Body of pancreas (tissue), 4 donors: ENCODE results near the gene GHDC. TPM values are rescaled to one million over a fixed set of nuclear protein-coding genes. Genes with fewer than 3 reads are reported as not detected.
"Not testable (repeated sequence)": the region's sequence is repeated elsewhere in the genome, so short reads cannot be mapped to it uniquely, and the experiment has no call there.

ENCODE experiments used
- ATAC-seq: fragments of 150-250 bp; one replicate; pipeline ENCODE4 v1.9.1; 2016
- DNase-seq, 4 donors: peaks; one replicate each; pipeline ENCODE4 v3.0.0-alpha.2; 2019
- H3K27ac ChIP-seq, 4 donors: fragments of 200-600 bp; sonication (generic); 1 replicate in 3 of 4; 2 replicates in 1 of 4; pipeline versions ENCODE4 v1.5.1 to v1.6.1; 2016 to 2019; ENCODE audit warnings: mild to moderate bottlenecking in 1 of 4, mixed read lengths in 1 of 4, moderate library complexity in 1 of 4
- H3K27me3 ChIP-seq, 2 donors: fragments of 200-600 bp; sonication (generic); one replicate each; pipeline ENCODE4 v1.6.0; 2016; ENCODE audit warnings: mild to moderate bottlenecking in 1 of 2
- H3K36me3 ChIP-seq, 2 donors: fragments of 200-600 bp; sonication (generic); replicated peaks in 1 of 2; 2 replicates each; pipeline ENCODE4 v1.5.1; 2016; ENCODE audit warnings: low read depth in 2 of 2; ENCODE audit not compliant: insufficient read depth in 1 of 2
- H3K4me1 ChIP-seq: fragments of 200-600 bp; sonication (generic); one replicate; pipeline ENCODE4 v1.6.0; 2016
- H3K4me3 ChIP-seq, 2 donors: fragments of 200-600 bp; sonication (generic); 1 replicate in 1 of 2; 2 replicates in 1 of 2; pipeline ENCODE4 v1.5.1; 2016 to 2019
- H3K9me3 ChIP-seq, 3 donors: fragments of 200-600 bp; sonication (generic); 1 replicate in 2 of 3; 2 replicates in 1 of 3; pipeline ENCODE4 v1.5.1; 2016
- CTCF ChIP-seq, 7 experiments: fragments of 450-650 bp in 4 of 7; fragments of 200-600 bp in 3 of 7; sonication (generic) in 3 of 7; IDR thresholded peaks; one replicate each; pipeline ENCODE4 v1.5.1; 2016 to 2019; ENCODE audit warnings: antibody characterized with exemption in 7 of 7
- POLR2A ChIP-seq, 3 donors: fragments of 450-650 bp; IDR thresholded peaks; one replicate each; pipeline ENCODE4 v1.6.1; 2016; ENCODE audit warnings: antibody characterized with exemption in 3 of 3, mild to moderate bottlenecking in 2 of 3
- WGBS, 2 donors: methylation state at CpG; one replicate each; pipeline ENCODE4 v1.1.5; 2017; 5-methylcytosine and 5-hydroxymethylcytosine counted together
- intact Hi-C: fragments of 100-400 bp; cut with DNase I; formaldehyde crosslinking; loops from one replicate; pipeline ENCODE4 v1.15.1; 2023
- total RNA-seq, 2 donors: library from RNA; depleted of rRNA; stranded (reverse); fragments of >200 nt; gene quantifications; one replicate each; pipeline ENCODE4 v1.1.0, GENCODE V29; 2016

The GHDC gene
- total RNA-seq, 2 donors from 2014 or later: 35.8 to 42.2 TPM

- intact Hi-C loops: no loop called here
- no peak overlapping the region for H3K4me3 ChIP-seq
- TF ChIP-seq CTCF (IDR thresholded peaks at IDR 0.05) (no peak), POLR2A (IDR thresholded peaks at IDR 0.05) (no peak)
- H3K4me1 ChIP-seq: no peaks in the 10 kb centered on the region
- no peak for ATAC-seq
- H3K27me3 ChIP-seq: no peaks in the 10 kb centered on the region
- no peak overlapping the region for H3K27ac ChIP-seq
- DNase-seq: no peak
- H3K36me3 ChIP-seq: peaks cover 2 to 5% of the 10 kb centered on the region in 2 donors
- H3K9me3 ChIP-seq: no peaks in the 10 kb centered on the region
- 83 to 94% methylated on average over 5 of the region's 5 CpGs for WGBS, 2 donors
Observed at GRCh38 chr17:42225646-42226045, 31.4 kb upstream of the GHDC start.

GRCh38 chr17:42224651-42225050, 30.4 kb upstream of the GHDC start:
- no peak for TF ChIP-seq CTCF (IDR thresholded peaks at IDR 0.05)
- ATAC-seq: no peak
- intact Hi-C loops: no loop called here
- DNase-seq: no peak
- WGBS, 2 donors: 94% methylated on average over 6 of the region's 6 CpGs
- Histone ChIP-seq H3K9me3 (no peaks in the 10 kb centered on the region), H3K27me3 (no peaks in the 10 kb centered on the region), H3K27ac (no peak overlapping the region), H3K4me1 (no peaks in the 10 kb centered on the region), H3K36me3 (peaks cover 2 to 5% of the 10 kb centered on the region in 2 donors), H3K4me3 (no peak overlapping the region)

- Histone ChIP-seq H3K27ac (no peak overlapping the region), H3K9me3 (no peaks in the 10 kb centered on the region), H3K36me3 (peaks cover 4 to 5% of the 10 kb centered on the region in 2 donors), H3K27me3 (no peaks in the 10 kb centered on the region), H3K4me1 (no peaks in the 10 kb centered on the region), H3K4me3 (no peak overlapping the region)
- intact Hi-C loops: no loop called here
- DNase-seq: peak; percentile 30 to 62 (median 44)
- peak; percentile 67 for ATAC-seq
- WGBS, 2 donors: 51 to 58% methylated on average over 3 of the region's 3 CpGs
- TF ChIP-seq POLR2A (IDR thresholded peaks at IDR 0.05) (no peak), CTCF (IDR thresholded peaks at IDR 0.05) (peak in 6 of 7 experiments; percentile 22 to 57 (median 39))
Observed at GRCh38 chr17:42221886-42222745, 27.8 kb upstream of the GHDC start.

GRCh38 chr17:42219280-42219679, 25.0 kb upstream of the GHDC start:
- intact Hi-C loops, H3K4me1 ChIP-seq, H3K9me3 ChIP-seq, H3K27ac ChIP-seq, DNase-seq, H3K27me3 ChIP-seq, H3K4me3 ChIP-seq, ATAC-seq: not testable (repeated sequence)
- peaks cover 5 to 11% of the 10 kb centered on the region in 2 donors for H3K36me3 ChIP-seq
- WGBS, 2 donors: 80% methylated on average over 1 of the region's 17 CpGs; no CpG with 5 or more reads in 1 of the 2 donors

GRCh38 chr17:42214156-42214555, 19.9 kb upstream of the GHDC start:
- Histone ChIP-seq H3K27ac (no peak overlapping the region), H3K36me3 (peaks cover 7 to 12% of the 10 kb centered on the region in 2 donors), H3K27me3 (no peaks in the 10 kb centered on the region), H3K9me3 (no peaks in the 10 kb centered on the region), H3K4me3 (no peak overlapping the region), H3K4me1 (peaks cover 28% of the 10 kb centered on the region)
- DNase-seq (no peak), ATAC-seq (no peak)
- no peak for TF ChIP-seq POLR2A (IDR thresholded peaks at IDR 0.05)
- no peak for TF ChIP-seq CTCF (IDR thresholded peaks at IDR 0.05)
- intact Hi-C loops: no loop called here
- 79 to 93% methylated on average over 2 of the region's 2 CpGs for WGBS, 2 donors
